ENCODE data around the gene MSL3B.

Gene MSL3B

DNA sequence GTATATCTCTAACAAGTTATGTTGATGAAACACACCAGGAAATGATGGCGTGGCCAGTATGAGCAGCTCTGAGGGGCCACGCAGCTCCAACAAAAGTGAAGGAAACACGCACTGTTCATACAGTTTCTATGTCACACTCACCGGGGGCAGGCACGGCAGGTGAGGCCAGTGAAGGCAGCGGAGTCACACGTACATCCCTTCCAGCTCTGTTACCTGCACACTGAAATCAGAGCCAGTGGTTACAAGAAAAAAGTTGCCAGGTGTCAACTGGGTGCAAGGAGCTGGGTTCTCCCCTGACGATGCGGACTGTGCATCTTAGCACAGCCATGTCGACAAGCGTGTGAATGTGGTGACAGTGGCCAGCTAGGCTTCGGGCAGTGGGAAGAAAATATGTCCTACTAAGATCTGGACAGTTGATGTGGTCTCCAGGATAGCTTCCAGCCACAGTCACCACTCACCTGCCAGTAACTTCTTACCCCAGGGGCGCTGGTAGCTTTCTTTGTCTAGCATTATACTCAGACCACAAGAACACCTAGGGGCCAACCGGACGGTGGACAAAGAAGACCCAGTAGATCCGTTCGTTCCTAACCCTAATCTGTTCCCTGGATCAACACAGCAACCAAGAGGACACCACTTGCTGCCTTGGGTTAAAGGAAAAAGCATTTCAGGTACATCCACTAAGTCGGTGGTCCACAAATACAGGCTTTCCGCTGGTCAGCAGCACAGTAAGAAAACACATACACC lies 23.9 kb downstream of the MSL3B start:
- POLR2A ChIA-PET = no interaction called here
- H3K4me3 ChIP-seq (replicated peaks in 1 of 2; ENCODE audit: low read depth in 1 of 2, low read length in 2 of 2) = no peak overlapping the region
- H3K9me2 ChIP-seq (ENCODE audit: insufficient read depth) = no peaks in the 10 kb centered on the region
- no peak overlapping the region for H2AFZ ChIP-seq (ENCODE audit: low read depth, low read length, poor library complexity, severe bottlenecking)
- no peak overlapping the region for H3K9ac ChIP-seq (ENCODE audit: low read length)
- ATAC-seq = no peak
- no peaks in the 10 kb centered on the region for H3K4me1 ChIP-seq (ENCODE audit: control insufficient read depth in 1 of 2, insufficient read depth in 2 of 2, low read length in 2 of 2)
- no peak for DNase-seq (ENCODE audit: low read depth, low spot score)
- no peaks in the 10 kb centered on the region for H3K9me3 ChIP-seq (ENCODE audit: control insufficient read depth in 1 of 2, insufficient read depth in 1 of 2, low read depth in 1 of 2, low read length in 2 of 2)
- no peak overlapping the region for H3K4me2 ChIP-seq (ENCODE audit: low read length)
- intact Hi-C loops (cut with micrococcal nuclease) = no loop called here
- no TSS peak for BruUV-seq (replicated peaks)
- CTCF ChIA-PET = no interaction called here
- peaks cover 18% of the 10 kb centered on the region; the same call in 1 of the 2 replicates for H4K20me1 ChIP-seq (ENCODE audit: insufficient read depth)
- TF ChIP-seq, protein P1, sequence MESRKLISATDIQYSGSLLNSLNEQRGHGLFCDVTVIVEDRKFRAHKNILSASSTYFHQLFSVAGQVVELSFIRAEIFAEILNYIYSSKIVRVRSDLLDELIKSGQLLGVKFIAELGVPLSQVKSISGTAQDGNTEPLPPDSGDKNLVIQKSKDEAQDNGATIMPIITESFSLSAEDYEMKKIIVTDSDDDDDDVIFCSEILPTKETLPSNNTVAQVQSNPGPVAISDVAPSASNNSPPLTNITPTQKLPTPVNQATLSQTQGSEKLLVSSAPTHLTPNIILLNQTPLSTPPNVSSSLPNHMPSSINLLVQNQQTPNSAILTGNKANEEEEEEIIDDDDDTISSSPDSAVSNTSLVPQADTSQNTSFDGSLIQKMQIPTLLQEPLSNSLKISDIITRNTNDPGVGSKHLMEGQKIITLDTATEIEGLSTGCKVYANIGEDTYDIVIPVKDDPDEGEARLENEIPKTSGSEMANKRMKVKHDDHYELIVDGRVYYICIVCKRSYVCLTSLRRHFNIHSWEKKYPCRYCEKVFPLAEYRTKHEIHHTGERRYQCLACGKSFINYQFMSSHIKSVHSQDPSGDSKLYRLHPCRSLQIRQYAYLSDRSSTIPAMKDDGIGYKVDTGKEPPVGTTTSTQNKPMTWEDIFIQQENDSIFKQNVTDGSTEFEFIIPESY (IDR thresholded peaks at IDR 0.05; ENCODE audit: extremely low read depth, insufficient replicate concordance, low read length) = no peak
- TF ChIP-seq SRF (IDR thresholded peaks at IDR 0.05; ENCODE audit: low read depth) (no peak), POLR2A (IDR thresholded peaks at IDR 0.05; ENCODE audit: borderline replicate concordance, extremely low read depth, insufficient read depth, insufficient read length) (no peak)
- TF ChIP-seq, protein P2, sequence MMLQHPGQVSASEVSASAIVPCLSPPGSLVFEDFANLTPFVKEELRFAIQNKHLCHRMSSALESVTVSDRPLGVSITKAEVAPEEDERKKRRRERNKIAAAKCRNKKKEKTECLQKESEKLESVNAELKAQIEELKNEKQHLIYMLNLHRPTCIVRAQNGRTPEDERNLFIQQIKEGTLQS (IDR thresholded peaks at IDR 0.05) = no peak
- peaks cover 99% of the 10 kb centered on the region for H3K79me2 ChIP-seq (ENCODE audit: insufficient read depth, low read length)
- peaks cover 88 to 97% of the 10 kb centered on the region in 2 experiments for H3K36me3 ChIP-seq (ENCODE audit: control insufficient read depth in 1 of 2, insufficient read depth in 2 of 2, low read length in 2 of 2)
- RAD21 ChIA-PET (ENCODE audit: low non-redundant PET in 1 of 2, low total read pairs in 2 of 2, uncharacterized antibody in 2 of 2, unreplicated experiment in 2 of 2) = no interaction called here
- H3K27me3 ChIP-seq (ENCODE audit: insufficient read depth, low read length) = no peaks in the 10 kb centered on the region
- H3K27ac ChIP-seq (ENCODE audit: low read depth, low read length) = no peak overlapping the region

DNA sequence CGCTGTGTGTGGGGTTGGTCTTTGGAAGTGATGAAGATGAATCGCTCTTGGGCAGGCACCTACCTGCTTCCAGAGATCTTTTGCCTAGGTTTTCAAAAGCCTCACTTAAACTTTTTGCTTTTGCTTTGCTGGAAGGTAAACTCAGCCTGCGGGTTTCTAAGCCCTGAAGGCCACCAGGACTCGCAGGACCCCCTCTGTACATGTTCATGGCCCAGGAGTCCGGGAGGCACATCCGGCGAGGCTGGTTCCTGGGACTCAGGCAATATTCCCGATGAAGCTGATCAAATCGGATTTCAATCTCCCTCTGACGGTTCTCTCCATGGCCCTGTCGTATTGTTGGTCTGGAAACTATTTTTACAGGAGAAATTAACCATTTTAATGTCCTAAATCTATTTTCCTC lies 27.0 kb downstream of the MSL3B start:
- no peak for DNase-seq (ENCODE audit: low read depth, low spot score)
- TSS peak; percentile 17 for BruUV-seq (replicated peaks)
- H4K20me1 ChIP-seq (ENCODE audit: insufficient read depth) = peaks cover 29% of the 10 kb centered on the region; the same call in 1 of the 2 replicates
- no peak overlapping the region for H3K4me3 ChIP-seq (replicated peaks in 1 of 2; ENCODE audit: low read depth in 1 of 2, low read length in 2 of 2)
- no peak overlapping the region for H2AFZ ChIP-seq (ENCODE audit: low read depth, low read length, poor library complexity, severe bottlenecking)
- H3K9me3 ChIP-seq (ENCODE audit: control insufficient read depth in 1 of 2, insufficient read depth in 1 of 2, low read depth in 1 of 2, low read length in 2 of 2) = no peaks in the 10 kb centered on the region
- POLR2A ChIA-PET = no interaction called here
- H3K4me1 ChIP-seq (ENCODE audit: control insufficient read depth in 1 of 2, insufficient read depth in 2 of 2, low read length in 2 of 2) = no peaks in the 10 kb centered on the region
- no peak for ATAC-seq
- peaks cover 98% of the 10 kb centered on the region for H3K79me2 ChIP-seq (ENCODE audit: insufficient read depth, low read length)
- intact Hi-C loops (cut with micrococcal nuclease) = no loop called here
- RAD21 ChIA-PET (ENCODE audit: low non-redundant PET in 1 of 2, low total read pairs in 2 of 2, uncharacterized antibody in 2 of 2, unreplicated experiment in 2 of 2) = no interaction called here
- no peaks in the 10 kb centered on the region for H3K9me2 ChIP-seq (ENCODE audit: insufficient read depth)
- H3K9ac ChIP-seq (ENCODE audit: low read length) = no peak overlapping the region
- CTCF ChIA-PET = no interaction called here
- H3K27me3 ChIP-seq (ENCODE audit: insufficient read depth, low read length) = no peaks in the 10 kb centered on the region
- no peak overlapping the region for H3K27ac ChIP-seq (ENCODE audit: low read depth, low read length)
- H3K4me2 ChIP-seq (ENCODE audit: low read length) = no peak overlapping the region
- peaks cover 86 to 95% of the 10 kb centered on the region in 2 experiments for H3K36me3 ChIP-seq (ENCODE audit: control insufficient read depth in 1 of 2, insufficient read depth in 2 of 2, low read length in 2 of 2)
- TF ChIP-seq YY1 (IDR thresholded peaks at IDR 0.05; ENCODE audit: extremely low read depth, insufficient replicate concordance, low read depth, low read length) (no peak), RAD21 (IDR thresholded peaks at IDR 0.05; ENCODE audit: low read depth) (no peak), TCF7L2 (IDR thresholded peaks at IDR 0.05; ENCODE audit: borderline replicate concordance, extremely low read depth, insufficient read depth, insufficient read length) (no peak), EGR1 (IDR thresholded peaks at IDR 0.05; ENCODE audit: low read depth) (no peak), POLR2A (IDR thresholded peaks at IDR 0.05; ENCODE audit: borderline replicate concordance, extremely low read depth, insufficient read depth, insufficient read length) (no peak), FOSL1 (IDR thresholded peaks at IDR 0.05; ENCODE audit: low read depth) (no peak), CBX3 (IDR thresholded peaks at IDR 0.05; ENCODE audit: low read depth) (no peak), SRF (IDR thresholded peaks at IDR 0.05; ENCODE audit: low read depth) (no peak), POLR2AphosphoS5 (IDR thresholded peaks at IDR 0.05; ENCODE audit: low read depth, low read length) (no peak), SIN3A (IDR thresholded peaks at IDR 0.05; ENCODE audit: low read depth) (no peak), ZFX (IDR thresholded peaks at IDR 0.05) (no peak), EZH2phosphoT487 (IDR thresholded peaks at IDR 0.05; ENCODE audit: borderline replicate concordance) (no peak)
- TF ChIP-seq, protein P1 (IDR thresholded peaks at IDR 0.05; ENCODE audit: extremely low read depth, insufficient replicate concordance, low read length) = no peak

Data from HCT116 (cell line).